Osteocyte (in vitro differentiated cells): ENCODE measurements around the gene SGMS1. TPM values are rescaled to one million over a fixed set of nuclear protein-coding genes. Genes with fewer than 3 reads are reported as not detected.

ENCODE experiments used
- DNase-seq: peaks from one replicate; pipeline ENCODE4 v3.0.0; 2021; ENCODE audit warnings: mixed read lengths; ENCODE audit not compliant: unreplicated experiment; ENCODE audit errors: extremely low spot score
- H3K27ac Mint-ChIP-seq: one replicate; pipeline ENCODE4 v1.8.0; 2021; ENCODE audit warnings: mild to moderate bottlenecking, mixed read lengths; ENCODE audit not compliant: unreplicated experiment
- H3K27me3 Mint-ChIP-seq: one replicate; pipeline ENCODE4 v1.8.0; 2021; ENCODE audit warnings: mixed read lengths; ENCODE audit not compliant: unreplicated experiment
- H3K36me3 Mint-ChIP-seq: one replicate; pipeline ENCODE4 v1.8.0; 2021; ENCODE audit warnings: mixed read lengths; ENCODE audit not compliant: unreplicated experiment
- H3K4me1 Mint-ChIP-seq: one replicate; pipeline ENCODE4 v1.8.0; 2021; ENCODE audit warnings: mixed read lengths; ENCODE audit not compliant: unreplicated experiment
- H3K4me3 Mint-ChIP-seq: one replicate; pipeline ENCODE4 v1.8.0; 2021; ENCODE audit warnings: mild to moderate bottlenecking, moderate library complexity, mixed read lengths; ENCODE audit not compliant: unreplicated experiment
- H3K9me3 Mint-ChIP-seq: one replicate; pipeline ENCODE4 v1.8.0; 2021; ENCODE audit warnings: mixed read lengths; ENCODE audit not compliant: unreplicated experiment
- CTCF ChIP-seq: fragments of 200-600 bp; sonication (generic); IDR thresholded peaks from 2 replicates; pipeline ENCODE4 v1.5.0; 2021; ENCODE audit warnings: antibody characterized with exemption, mild to moderate bottlenecking, moderate library complexity
- total RNA-seq: library from RNA; stranded (reverse); gene quantifications from 2 replicates; pipeline ENCODE4 v1.2.1, GENCODE V29; 2021

The SGMS1 gene
- total RNA-seq, 1 donor from 2014 or later = 21.0 TPM

GRCh38 chr10:50480054-50481007, 143.4 kb downstream of the SGMS1 start:
- Mint-ChIP-seq H3K4me1 (no peaks in the 10 kb centered on the region), H3K36me3 (peaks cover 14% of the 10 kb centered on the region), H3K27me3 (no peaks in the 10 kb centered on the region), H3K4me3 (no peak overlapping the region), H3K27ac (no peak overlapping the region), H3K9me3 (peaks cover 21% of the 10 kb centered on the region)
- TF ChIP-seq CTCF = no peak
- DNase-seq = no peak

- H3K9me3 Mint-ChIP-seq = peaks cover 5% of the 10 kb centered on the region
- H3K36me3 Mint-ChIP-seq = peaks cover 2% of the 10 kb centered on the region
- H3K4me1 Mint-ChIP-seq = no peaks in the 10 kb centered on the region
- no peak overlapping the region for H3K4me3 Mint-ChIP-seq
- no peak for DNase-seq
- no peak for TF ChIP-seq CTCF
- no peaks in the 10 kb centered on the region for H3K27me3 Mint-ChIP-seq
- no peak overlapping the region for H3K27ac Mint-ChIP-seq
These were observed 146.2 kb downstream of the SGMS1 start for GRCh38 chr10:50477287-50478203.

- H3K27me3 Mint-ChIP-seq = no peaks in the 10 kb centered on the region
- no peak for DNase-seq
- H3K9me3 Mint-ChIP-seq = no peaks in the 10 kb centered on the region
- H3K27ac Mint-ChIP-seq = no peak overlapping the region
- TF ChIP-seq CTCF = no peak
- H3K4me1 Mint-ChIP-seq = peaks cover 16% of the 10 kb centered on the region
- no peaks in the 10 kb centered on the region for H3K36me3 Mint-ChIP-seq
- no peak overlapping the region for H3K4me3 Mint-ChIP-seq
These were observed 150.0 kb downstream of the SGMS1 start for GRCh38 chr10:50473756-50474155.

GRCh38 chr10:50472914-50473313, 150.8 kb downstream of the SGMS1 start:
- Mint-ChIP-seq H3K27me3 (no peaks in the 10 kb centered on the region), H3K4me1 (peaks cover 16% of the 10 kb centered on the region), H3K27ac (no peak overlapping the region), H3K4me3 (no peak overlapping the region), H3K9me3 (no peaks in the 10 kb centered on the region), H3K36me3 (no peaks in the 10 kb centered on the region)
- DNase-seq = no peak
- no peak for TF ChIP-seq CTCF
